H1 (cell line): ENCODE data around the gene DOCK10. TPM values are rescaled to one million over a fixed set of nuclear protein-coding genes. Genes with fewer than 3 reads are reported as not detected.

Experiments used
- CHD7 ChIP-seq: fragments of 300-600 bp; sonication (generic); IDR thresholded peaks from 2 replicates; pipeline ENCODE4 v1.7.1; 2012; ENCODE audit warnings: low read length, moderate library complexity, mild to moderate bottlenecking, inconsistent platforms; ENCODE audit not compliant: insufficient replicate concordance
- CTBP2 ChIP-seq: IDR thresholded peaks from 2 replicates; pipeline ENCODE4 v1.7.0; 2011; ENCODE audit warnings: borderline replicate concordance, mild to moderate bottlenecking, moderate library complexity, mixed read lengths, low read length; ENCODE audit not compliant: insufficient read depth, insufficient read length
- POLR2A ChIP-seq, 2 experiments: IDR thresholded peaks; 1 replicate in 1 of 2; 2 replicates in 1 of 2; pipeline ENCODE4 v1.6.1; 2011; ENCODE audit warnings: low read depth in 2 of 2, low read length in 2 of 2, mild to moderate bottlenecking in 2 of 2; ENCODE audit errors: control extremely low read depth in 1 of 2
- POLR2AphosphoS5 ChIP-seq: IDR thresholded peaks from 2 replicates; pipeline ENCODE4 v1.6.1; 2011; ENCODE audit warnings: low read depth, low read length
- POU5F1 ChIP-seq: IDR thresholded peaks from 2 replicates; pipeline ENCODE4 v1.6.1; 2011; ENCODE audit warnings: low read depth, mild to moderate bottlenecking, low read length, moderate library complexity
- SP2 ChIP-seq: IDR thresholded peaks from 2 replicates; pipeline ENCODE4 v1.6.1; 2012; ENCODE audit warnings: mild to moderate bottlenecking, low read length, inconsistent platforms
- TBP ChIP-seq: IDR thresholded peaks from 2 replicates; pipeline ENCODE4 v1.6.1; 2011; ENCODE audit warnings: low read depth, low read length, improper control_type of control experiment
- TCF12 ChIP-seq: IDR thresholded peaks from 2 replicates; pipeline ENCODE4 v1.6.1; 2011; ENCODE audit warnings: low read depth, mild to moderate bottlenecking, low read length
- polyA plus RNA-seq, 7 experiments: library from polyadenylated mRNA; depleted of rRNA in 3 of 7; stranded (reverse) in 5 of 7; unstranded in 2 of 7; fragments of >200 nt in 5 of 7; fragments of 200-250 nt in 2 of 7; gene quantifications; 1 replicate in 5 of 7; 2 replicates in 1 of 7; 4 replicates in 1 of 7; pipeline versions ENCODE4 v1.2.1 to v1.2.3, GENCODE V29; 2011 to 2013; ENCODE audit warnings: missing spikeins in 2 of 7, mixed read lengths in 2 of 7
- total RNA-seq: library from RNA; stranded (reverse); fragmentation: NEBNext Ultra II Directional; extraction: Animal tissue kit (Norgen Biotek cat#: 25700); gene quantifications from 2 replicates; pipeline ENCODE4 v1.2.1, GENCODE V29; 2021

The DOCK10 gene
- total and polyA plus RNA-seq, 2 of the 8 experiments (the other 6 are each of a cell fraction or from before 2014, with no cell fraction given), result 0.33 to 1.6 TPM

GRCh38 chr2:224751996-224752698 lies 290.1 kb downstream of the DOCK10 start (continued):
- TF ChIP-seq CHD7, result no peak
- TF ChIP-seq POU5F1, result no peak
- TF ChIP-seq TBP, result no peak
- no peak for TF ChIP-seq POLR2AphosphoS5
- no peak for TF ChIP-seq SP2
- no peak for TF ChIP-seq CTBP2
- TF ChIP-seq TCF12, result no peak
- TF ChIP-seq POLR2A (IDR thresholded peaks at IDR 0.05; ENCODE audit: control extremely low read depth in 1 of 2, low read depth in 2 of 2, low read length in 2 of 2), result no peak
